HG02885 (cell line): ENCODE measurements around the gene SNTB2.
"Not testable (repeated sequence)": the region's sequence is repeated elsewhere in the genome, so short reads cannot be mapped to it uniquely, and the experiment has no call there.

Source experiments
- ATAC-seq: cut with Tn5 transposase; IDR thresholded peaks from one replicate; pipeline ENCODE4 v1.9.1; 2021; ENCODE audit warnings: mild to moderate bottlenecking; ENCODE audit not compliant: unreplicated experiment, poor library complexity

SNTB2 gene

GRCh38 chr16:69186642-69187445, at the start of gene SNTB2:
Gene SNTB2, plus strand, starts transcription at chr16:69187164. Its CDS starts 3 bp downstream, at chr16:69187167.
- ATAC-seq, result peak; percentile 81

GRCh38 chr16:69138608-69139007, 48.4 kb upstream of the SNTB2 start:
- no peak for ATAC-seq

GRCh38 chr16:69139464-69139863, 47.5 kb upstream of the SNTB2 start:
- not testable (repeated sequence) for ATAC-seq

GRCh38 chr16:69141014-69141413, 46.0 kb upstream of the SNTB2 start:
- ATAC-seq, result no peak

DNA sequence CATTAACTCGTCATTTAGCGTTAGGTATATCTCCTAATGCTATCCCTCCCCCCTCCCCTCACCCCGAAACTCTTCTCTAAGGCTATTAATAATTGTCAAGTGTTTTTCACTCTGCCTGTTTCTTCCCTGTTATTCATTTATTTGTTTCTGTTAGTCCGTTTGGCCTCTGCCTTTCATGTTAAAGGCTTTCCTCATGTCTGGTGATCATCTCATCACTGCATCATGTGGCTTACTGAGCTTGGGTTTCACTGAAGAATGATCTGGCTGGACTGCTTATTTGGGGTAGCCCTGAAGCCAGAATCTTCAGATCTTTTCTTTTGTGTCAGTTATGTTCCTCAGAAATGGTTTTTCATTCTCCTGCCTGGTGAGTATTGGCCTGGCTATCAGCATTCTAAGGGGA, 45.0 kb upstream of the SNTB2 start:
- ATAC-seq, result no peak

GRCh38 chr16:69143116-69143515, 43.8 kb upstream of the SNTB2 start:
- ATAC-seq, result no peak

GRCh38 chr16:69145658-69146057, 41.3 kb upstream of the SNTB2 start:
- ATAC-seq, result no peak

DNA sequence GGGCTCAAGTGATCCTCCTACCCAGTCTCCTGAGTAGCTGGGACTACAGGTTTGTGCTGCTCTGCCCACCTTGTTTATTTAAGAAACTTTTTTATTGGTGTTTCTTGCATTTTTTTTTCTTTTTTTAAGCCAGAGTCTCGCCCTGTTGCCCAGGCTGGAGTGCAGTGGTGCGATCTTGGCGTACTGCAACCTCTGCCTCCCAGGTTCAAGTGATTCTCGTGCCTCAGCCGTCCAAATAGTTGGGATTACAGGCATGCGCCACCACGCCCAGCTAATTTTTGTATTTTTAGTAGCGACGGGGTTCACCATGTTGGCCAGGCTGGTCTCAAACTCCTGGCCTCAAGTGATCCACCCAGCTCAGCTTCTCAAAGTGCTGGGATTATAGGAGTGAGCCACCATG, 37.3 kb upstream of the SNTB2 start:
- not testable (repeated sequence) for ATAC-seq

DNA sequence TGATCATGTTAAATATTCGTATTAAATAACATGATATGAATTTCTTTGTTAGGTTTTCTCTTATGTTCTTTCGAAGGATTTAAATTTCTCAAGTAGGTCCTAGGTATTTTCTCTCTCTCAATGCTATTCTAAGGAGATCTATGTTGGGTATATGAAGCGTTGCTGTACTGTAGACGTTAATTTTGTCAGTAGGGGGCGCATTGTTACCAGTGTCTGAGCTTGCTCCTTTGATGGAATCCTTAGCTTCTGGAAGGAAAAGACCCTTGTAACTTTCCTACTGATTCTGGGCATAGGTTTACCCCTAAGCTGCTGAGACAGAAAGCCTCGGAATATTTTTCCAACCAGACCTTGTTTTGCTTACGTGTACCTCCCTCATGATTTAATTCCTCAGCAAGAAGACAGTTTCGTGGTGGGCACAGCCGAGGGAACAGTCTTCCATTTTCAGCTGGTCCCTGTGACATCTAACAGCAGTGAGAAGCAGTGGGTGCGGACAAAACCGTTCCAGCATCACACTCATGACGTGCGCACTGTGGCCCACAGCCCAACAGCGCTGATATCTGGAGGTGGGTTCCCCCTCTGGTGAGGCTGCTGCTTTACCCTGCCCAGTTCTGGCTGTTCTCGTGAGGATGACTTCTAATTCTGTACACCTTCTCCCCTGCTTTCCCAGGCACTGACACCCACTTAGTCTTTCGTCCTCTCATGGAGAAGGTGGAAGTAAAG, 36.7 kb upstream of the SNTB2 start:
- ATAC-seq, result no peak

- ATAC-seq, result no peak
Measured at GRCh38 chr16:69157196-69157595, 29.8 kb upstream of the SNTB2 start.

DNA sequence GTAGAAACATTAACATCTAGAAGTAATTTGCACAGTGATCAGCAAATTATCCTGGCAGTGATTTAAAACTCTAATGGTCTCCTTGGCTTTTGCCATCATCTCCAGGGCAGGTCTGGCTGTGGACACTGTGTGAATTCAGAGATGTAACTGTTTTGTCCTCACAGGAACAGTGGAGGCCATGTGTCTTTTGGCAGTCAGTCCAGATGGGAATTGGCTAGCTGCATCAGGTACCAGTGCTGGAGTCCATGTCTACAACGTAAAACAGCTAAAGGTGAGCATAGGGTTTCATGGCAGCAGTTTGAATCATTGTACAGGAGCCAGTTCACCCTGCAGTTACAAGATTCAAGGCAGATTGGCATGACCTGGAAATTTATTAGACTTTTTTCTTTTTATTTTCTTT, 26.8 kb upstream of the SNTB2 start:
- ATAC-seq, result no peak

- no peak for ATAC-seq
Measured at GRCh38 chr16:69165584-69165983, 21.4 kb upstream of the SNTB2 start.

GRCh38 chr16:69166221-69166833, 20.6 kb upstream of the SNTB2 start:
- no peak for ATAC-seq

GRCh38 chr16:69166946-69167930, 19.7 kb upstream of the SNTB2 start:
- no peak for ATAC-seq

DNA sequence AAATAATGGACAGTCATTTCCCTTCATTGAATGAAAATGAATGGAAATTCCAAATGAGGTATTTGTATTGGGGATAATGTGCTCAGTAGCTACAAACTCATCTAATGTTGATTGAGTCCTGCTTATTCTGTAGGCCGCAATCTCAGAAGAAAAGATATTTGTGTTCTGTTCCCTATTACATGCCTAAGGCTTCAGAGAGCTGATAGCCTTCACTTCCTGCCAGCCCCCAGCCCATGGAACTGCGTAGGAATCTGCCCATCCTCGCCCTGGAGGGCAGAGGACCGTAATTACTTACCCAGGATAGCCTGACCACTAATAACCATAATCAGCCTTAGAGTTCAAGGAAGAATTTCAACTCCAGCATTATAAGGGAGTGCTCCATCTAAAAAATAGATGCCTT, 17.9 kb upstream of the SNTB2 start:
- ATAC-seq, result no peak

GRCh38 chr16:69169607-69170352, 17.2 kb upstream of the SNTB2 start:
- ATAC-seq, result no peak

DNA sequence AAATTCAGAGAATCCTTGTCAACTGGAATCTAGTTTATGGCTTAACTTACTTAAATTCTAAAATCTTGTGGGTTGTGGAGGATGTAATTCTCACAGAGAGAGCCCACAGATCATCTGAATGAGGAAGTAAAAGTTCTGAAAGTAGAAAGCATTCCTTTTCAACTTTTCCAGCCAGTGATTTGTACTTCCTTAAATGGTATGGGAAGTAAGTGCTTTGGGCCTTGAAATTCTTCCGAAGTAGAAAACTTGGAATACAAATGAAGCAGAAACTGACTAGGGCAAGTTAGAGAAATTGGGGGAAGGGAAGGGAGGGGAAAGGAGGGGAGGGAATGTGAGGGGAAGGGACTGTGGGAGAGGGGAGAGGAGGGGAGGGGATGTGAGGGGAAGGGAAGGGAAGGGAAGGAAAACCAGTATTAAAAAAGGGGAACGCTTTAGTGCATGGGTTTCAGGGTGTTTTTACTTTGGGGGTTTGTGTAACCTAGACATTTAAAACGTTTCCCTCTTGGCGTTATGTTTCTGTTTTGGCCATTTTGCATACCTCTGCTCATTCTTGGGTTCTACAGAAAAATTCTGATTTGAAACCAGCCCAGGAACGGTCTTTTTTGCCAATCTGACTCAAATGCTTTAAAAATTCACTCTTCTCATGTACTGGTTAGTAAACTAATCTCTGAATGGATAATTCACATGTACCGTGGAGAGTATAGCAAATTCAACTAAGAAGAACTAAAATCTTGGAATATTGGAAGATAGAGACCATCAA, 15.5 kb upstream of the SNTB2 start:
- no peak for ATAC-seq

GRCh38 chr16:69176033-69176800, 10.7 kb upstream of the SNTB2 start:
- ATAC-seq, result no peak
